LoVo (cell line): ENCODE results near the gene TRMT11.
A peak's percentile ranks its signal among the peaks of the same experiment; 100 is the strongest.
"Not testable (repeated sequence)": the region's sequence is repeated elsewhere in the genome, so short reads cannot be mapped to it uniquely, and the experiment has no call there.

Experiments
- DNase-seq: peaks from one replicate; pipeline ENCODE4 v3.0.0-alpha.2; 2016; ENCODE audit warnings: low spot score

The TRMT11 gene

DNA sequence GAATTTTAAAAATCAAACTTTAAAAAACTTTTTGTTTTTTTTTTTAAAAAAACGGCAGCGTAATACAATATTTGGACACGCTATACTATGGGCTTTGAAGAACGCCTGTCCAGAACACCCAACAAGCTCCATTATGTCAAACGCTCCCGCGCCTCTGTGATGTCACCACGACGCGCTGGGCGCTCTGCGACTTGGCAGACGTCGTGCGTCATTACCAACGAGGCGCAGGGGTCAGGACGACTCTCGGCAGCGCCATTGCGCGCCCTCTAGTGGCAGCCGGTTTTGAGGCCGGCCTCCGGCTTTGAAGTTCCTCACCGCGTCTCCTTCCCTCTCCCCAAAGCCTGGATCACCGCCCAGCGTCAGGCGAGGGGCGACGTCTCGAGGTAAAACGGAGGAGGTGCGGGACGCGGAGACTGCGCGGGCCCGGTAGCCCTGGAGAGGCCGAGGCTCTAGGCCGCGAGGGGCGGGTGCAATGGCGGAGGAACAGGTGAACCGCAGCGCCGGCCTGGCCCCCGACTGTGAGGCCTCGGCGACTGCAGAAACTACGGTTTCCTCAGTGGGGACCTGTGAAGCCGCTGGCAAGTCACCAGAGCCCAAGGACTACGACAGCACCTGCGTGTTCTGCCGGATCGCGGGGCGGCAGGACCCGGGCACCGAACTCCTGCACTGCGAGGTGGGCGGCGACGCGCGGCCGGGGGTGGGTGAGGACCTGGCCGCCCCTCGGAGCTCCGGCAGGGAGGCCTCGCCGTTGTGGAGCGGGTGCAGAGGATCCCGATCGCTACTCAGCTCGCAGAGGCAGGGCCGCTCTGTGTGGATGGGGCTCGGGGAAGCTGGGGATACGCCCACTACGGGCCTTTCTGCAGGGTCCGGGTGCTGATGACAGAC is 29.6 kb upstream of the TRMT11 start, which contains the start of gene HINT3:
Gene HINT3, plus strand, starts transcription at position 265 of the 885 bp plus-strand sequence. Its CDS starts 208 bp downstream, at position 473.
- DNase-seq, result peak; percentile 98

DNA sequence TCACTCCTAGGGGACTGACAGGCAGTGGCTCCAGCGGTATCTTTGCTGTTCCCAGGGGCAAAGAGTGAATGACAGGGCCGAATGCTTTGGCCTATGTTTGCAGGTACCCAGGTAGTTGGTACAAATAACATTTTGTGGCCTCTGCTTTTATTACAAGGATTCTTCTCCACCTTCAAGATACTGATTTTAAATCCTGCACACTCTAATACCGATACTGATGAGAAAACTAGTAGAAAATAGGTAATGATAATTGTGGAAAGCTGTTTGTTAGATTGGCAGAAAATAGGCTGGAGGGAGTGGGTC is 29.0 kb upstream of the TRMT11 start:
- DNase-seq, result no peak

DNA sequence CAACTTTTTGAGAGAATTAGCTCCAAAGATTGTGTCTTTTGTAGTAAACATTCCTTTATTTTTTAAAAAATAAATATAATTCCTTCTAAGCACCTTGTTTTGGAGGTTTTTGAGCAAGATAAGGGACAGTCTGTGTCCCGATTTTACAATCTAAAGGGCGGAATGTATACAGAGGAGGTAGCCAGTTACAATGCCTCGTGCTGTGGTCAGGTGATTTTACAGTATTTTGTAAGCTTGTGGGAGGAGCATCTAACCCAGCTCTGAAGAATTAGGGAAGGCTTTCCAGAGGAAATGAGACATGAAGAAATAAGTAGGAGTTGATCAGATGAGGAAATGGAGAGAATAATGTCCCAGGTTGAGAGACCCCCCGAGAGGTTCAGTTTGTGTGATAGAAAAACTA is 28.5 kb upstream of the TRMT11 start:
- DNase-seq, result peak; percentile 59

DNA sequence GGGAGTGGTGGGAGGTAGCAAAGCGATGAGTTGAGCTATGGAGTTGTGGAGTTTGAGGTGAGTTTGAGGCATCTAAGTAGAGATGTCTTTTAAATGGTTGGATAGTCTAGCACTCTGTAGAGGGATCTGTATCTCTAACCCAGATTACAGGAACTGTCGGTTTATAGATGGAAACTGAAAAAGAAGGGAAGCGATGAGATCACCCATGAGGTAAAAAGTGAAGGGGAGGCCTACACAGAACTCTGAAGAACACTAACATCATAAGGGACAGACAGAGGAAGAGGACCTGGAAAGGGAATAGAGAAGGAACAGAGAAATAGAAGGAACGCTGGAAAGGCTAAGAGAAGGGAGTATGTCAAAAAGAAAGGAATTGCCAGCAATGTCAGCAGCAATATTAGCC is 27.3 kb upstream of the TRMT11 start:
- no peak for DNase-seq

DNA sequence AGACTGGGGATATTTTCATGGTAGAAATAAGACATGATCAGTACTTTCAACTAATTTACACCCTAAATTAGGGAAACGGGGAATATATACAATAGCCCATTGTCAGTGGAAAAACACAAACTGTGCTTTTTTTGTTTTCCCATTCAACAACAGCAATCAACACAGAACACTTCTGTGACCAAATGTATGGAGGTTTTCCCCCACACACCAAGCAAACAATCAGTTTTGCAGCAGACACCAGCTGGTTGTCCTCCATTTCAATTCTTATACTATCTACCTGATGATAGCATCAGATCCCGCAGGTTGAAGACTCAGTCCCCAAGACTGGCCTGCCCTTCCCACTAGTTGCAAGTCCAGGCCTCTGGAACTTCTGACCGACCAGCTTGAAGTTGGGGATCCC is 25.2 kb upstream of the TRMT11 start:
- no peak for DNase-seq

DNA sequence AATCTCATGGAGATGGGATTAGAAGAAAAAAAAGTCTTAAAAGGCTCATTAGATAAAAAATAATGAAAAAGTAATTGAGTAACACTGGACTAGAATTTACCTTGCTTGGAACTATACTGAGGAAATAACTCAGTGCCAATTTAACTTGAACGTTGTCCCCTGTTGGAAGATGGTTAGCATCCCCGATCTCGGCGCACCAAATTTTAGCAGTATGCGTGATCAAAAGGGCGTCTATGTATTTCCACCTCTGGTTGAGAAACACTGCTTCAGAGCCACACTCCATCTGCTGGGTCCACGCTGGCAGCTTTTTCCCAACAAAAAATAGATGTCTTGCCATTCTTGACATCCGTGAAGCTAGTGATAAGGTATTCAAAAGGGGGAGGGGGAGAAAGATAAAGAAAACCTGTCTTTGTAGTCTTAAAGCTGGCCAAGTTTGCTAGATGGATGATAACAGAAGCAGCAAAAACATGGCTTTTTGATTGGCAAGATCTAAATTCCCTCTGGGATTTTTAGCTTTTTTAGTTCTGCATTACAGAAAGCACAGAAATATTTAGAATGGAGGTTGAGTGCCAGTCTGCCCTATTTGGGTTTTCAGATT is 23.3 kb upstream of the TRMT11 start:
- no peak for DNase-seq

DNA sequence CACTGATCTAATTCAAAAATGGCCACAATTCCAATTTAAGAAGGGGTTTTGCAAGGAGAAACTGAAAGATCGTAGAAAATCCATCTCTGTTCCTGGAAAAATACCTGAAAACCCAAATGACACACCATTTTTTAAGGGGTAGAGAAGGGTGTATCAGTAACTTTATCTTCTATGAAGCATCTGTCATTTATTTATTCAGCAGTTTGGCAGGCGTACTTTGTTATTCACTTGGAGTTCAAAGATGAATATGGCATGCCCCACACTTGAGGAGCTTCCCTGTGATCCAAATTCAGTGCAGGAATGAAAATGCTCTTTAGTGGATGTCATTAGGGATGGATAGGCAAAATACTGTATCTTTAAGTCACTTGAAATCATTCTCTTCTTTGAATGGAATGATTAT is 22.5 kb upstream of the TRMT11 start:
- no peak for DNase-seq

DNA sequence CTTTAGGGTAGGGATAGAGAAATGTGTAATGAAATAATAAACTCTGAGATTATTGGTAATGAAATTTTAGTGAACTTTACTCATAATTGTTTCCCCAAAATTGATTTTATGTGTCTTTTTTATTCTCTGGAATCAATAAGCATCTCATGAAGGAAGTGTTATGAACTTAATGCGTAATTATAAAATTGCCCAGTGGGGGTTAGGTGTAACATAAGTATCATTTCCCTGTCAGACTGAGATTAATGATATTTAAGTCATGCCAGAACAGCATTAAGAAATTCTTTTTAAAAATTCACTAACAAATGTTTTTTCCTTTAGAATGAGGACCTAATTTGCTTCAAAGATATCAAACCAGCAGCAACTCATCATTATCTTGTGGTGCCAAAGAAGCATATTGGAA is 19.8 kb upstream of the TRMT11 start:
- DNase-seq, result no peak

DNA sequence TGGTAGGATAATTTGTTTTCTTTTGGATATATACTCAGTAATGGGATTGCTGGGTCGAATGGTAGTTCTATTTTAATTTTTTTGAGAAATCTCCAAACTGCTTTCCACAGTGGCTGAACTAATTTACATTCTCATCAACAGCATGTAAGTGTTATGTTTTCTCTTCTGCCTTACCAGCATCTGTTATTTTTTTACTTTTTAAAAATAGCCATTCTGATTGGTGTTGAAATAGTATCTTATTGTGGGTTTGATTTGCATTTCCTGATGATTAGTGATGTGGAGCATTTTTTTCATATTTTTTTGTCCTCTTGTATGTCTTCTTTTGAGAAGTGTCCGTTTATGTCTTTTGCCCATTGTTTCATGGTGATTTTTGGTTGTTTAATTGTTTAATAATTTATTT is 17.8 kb upstream of the TRMT11 start:
- DNase-seq, result no peak

DNA sequence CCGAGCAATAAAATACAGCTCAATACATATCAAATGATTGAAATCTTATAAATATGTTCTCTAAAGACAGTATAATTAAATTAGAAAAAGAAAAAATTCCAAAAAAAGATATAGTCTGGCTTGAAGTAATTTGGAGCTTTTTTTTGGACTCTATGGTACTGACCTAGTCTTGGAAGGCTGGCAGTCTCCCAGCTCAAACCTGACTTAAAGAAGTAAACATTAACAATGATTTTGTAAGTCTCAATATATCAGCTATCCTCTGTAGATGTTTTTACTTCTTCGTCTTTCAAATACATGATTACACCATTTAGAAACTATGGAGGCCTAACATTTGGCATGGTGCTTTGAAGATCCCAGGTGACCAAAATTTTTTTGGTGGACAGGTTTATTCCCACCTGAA is 15.6 kb upstream of the TRMT11 start:
- DNase-seq, result no peak

DNA sequence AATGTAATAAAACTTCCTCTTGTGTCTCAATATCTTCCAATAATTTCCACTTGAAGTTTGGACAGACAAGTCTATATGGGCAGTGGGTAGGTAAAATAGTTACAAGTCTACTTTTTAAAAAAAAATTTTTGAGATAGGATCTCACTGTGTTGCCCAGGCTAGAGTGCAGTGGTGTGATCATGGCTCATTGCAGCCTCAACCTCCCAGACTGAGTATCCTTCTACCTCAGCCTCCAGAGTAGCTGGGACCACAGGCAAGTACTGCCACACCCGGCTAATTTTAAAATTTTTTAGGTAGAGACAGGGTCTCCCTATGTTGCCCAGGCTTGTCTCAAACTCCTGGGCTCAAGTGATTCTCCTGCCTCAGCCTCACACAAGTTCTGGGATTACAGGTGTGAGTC is 13.9 kb upstream of the TRMT11 start:
- not testable (repeated sequence) for DNase-seq

DNA sequence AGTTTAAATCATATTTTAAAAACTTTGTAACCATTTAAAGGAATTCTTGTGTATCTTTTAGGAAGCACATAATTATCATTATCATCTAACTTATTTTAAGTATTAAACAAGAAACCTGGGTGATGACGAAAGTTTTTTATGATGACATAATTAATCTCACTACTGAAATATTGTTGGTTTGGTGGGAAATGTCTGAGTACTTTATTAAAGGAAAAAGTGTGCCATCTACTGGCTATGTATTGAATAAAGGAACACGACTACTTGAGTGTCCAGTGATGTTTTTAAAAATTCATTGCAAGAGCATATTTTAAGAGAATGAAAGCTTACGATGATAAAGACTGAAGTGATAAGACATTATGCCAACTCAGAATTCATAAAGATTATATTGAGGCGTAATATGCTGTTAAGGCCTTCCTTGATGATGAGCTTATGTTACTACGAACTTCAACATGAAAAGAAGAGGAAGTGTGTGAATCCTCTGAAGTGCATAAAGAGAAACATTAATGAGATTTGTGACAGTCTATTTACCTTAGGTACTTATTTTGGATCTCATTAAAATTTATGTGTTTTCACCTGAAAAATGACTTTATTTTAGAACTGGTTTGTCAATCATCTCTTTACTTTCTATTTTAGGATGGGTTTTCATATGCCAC is 12.0 kb upstream of the TRMT11 start:
- DNase-seq, result peak; percentile 54

DNA sequence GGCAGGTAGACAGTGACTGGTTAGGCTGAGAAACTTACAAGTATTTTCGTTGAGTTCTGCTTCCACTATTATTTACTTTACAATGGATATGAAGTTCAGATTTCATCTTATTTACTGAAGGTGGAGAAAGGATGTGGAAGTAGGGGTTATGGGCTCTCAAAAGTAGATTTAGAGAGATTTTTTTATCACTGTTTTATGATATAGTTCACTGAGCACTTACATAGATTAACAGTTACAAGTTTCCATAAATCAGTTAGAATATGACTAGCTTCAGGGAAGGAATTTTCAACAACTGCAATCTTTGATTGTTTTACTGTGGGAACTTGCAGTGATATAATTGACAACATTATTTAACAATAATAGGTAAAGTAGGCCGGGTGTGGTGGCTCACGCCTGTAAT is 7.2 kb upstream of the TRMT11 start:
- DNase-seq, result no peak

DNA sequence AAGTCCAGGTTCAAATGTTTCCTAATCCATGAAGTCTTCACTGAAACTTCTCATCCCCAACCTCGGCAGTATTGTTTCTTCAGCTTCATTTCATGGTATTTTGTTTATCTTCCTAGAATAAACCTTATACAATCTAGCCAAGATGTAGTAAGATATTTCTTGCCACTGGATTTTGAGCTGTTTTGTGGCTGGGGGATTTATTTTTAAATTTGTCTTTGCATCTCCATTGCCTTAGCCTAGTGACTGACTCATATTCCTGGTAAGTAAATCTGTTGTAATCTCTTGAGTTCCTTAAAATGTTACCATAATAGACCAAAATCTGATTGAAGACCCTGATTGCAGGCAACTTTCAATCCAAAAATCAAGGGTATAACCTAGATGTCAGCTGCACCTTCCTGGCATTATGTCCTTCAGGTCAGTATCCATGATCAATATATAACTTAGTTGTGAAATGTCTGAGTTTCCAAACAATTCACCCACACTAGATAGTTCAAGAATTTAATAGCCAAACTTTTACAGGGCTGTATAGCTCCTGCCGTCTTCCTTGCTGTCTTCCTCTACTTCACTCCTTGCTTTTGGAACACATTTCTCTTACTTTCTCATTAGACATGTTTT is 4.7 kb upstream of the TRMT11 start:
- no peak for DNase-seq

DNA sequence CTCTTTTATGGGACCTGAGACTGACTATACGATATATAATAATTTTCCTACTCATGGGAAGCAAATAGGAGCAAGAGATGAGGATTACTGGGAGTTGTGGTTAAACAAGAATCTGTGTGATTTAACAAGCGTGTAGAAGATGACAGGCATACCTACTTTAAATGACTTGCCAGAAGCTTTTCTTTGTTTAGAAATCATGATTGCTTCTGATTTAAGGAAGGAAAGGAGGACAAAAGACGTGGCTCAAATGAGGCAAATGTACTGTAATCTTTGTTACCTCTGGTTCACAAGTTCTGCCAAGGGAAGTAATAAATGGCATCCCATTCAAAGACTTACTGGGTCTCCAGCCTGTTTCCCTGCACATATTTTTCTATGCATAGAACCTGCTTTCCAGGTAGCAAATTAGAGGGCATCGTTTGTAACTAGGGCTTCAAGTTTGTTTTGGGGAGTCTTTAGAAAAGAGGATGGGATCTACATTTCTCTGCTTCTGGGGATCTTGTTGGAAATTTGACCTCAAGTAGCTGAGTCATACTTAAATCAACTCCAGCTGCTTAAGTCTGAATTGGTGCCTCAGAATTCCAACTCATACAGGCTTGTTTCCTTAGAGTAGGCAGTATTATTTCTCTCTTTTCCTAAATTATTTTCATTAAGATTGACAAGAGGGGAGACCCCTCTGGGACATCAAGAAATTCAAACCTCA is 2.9 kb upstream of the TRMT11 start:
- DNase-seq, result no peak

DNA sequence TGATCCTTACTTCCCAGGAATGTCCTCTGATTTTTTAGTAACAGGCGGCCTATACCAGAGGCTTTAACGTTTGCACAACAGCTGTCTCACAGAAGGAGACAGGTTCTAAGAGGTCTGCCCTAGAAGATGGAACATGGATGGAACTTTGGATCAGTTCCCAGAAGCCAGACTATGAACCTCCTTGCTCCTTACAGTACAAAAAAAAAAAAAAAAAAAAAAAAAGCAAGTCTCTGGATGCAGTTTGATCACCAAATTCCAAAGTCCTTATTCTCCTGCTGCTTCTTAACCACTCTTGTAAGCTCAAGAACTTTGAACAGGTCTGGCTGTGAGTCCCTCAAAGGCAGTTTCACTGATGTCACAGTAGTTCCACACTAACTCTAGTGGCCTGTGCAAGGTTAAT is 2.0 kb upstream of the TRMT11 start:
- no peak for DNase-seq

DNA sequence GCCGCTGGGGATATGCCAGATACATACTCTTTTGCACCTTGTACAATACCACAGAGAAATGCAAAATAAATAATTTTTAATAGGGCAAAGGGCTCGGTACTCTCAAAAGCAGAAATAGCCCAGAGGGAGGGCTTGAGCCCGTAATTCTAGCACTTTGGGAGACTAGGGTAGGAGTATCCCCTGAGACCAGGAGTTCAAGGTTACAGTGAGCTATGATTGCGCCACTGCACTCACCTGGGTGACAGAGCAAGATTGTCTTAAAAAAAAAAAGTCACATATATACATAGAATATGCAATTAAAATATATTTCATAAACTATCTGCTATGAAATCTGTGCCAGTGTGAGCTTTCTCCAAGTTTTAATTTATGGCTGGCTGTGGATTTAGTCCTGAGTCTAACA is 818 bp upstream of the TRMT11 start:
- no peak for DNase-seq

DNA sequence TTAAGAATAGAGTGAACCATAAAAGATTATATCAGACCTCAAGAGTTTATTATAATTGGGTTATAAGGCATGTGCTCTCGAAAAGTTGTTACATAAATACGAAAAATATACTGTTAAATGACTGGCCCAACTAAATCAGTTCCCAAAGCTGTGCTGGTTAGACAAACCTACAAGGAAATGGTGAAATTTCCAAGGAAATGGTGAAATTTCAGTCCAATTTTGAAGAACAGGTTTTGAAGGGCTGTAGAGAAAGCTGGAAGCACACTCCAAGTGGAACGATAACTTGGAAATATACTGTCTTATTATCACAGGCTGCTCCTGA is 400 bp upstream of the TRMT11 start:
- no peak for DNase-seq

DNA sequence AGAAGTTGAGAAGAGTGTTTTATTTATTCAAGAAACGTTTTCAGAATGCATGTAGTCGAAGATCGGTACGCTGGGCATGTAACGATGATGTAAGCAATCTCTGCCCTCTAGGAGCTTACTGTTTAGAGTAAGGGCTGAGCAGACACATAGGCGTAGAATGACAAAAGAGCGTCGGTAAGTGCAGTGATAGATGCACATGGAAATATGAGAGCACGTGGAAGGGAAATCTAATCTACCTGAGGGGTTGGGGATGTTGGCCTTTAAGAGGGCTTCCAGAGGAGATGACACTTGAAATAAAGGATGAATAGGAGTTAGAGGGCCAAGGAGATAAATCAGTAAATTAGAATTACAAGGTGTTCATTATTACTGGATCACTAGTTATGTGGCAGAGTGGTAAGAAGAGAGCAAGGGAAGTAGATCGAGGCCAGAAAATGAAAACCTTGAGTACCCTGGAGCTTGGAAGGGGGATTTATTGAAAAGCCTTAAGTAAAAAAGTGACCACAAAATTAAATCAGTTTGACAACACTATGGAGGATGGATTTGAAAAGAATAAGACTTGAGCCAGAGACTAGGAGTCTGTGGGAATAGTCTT is 782 bp downstream of the TRMT11 start:
- DNase-seq, result peak; percentile 41

DNA sequence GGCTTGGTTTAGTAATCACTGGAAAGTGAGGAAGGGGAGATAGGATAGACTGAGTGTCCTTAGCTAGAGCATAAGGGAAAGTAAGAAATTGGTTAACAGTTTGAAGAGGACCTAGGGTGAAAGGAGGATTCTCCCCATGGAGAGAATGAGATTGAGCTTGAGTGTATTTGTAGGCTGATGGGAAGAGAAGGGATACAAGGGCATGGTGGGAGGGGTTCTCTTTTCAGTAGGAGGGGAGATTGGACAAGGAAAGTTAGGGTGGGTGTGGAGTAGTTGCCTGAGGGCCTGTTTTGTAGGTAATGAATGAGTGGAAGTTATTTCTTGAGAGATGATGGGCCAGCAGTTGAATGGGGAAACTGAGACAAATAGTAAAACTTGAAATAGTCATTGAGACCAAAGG is 1.9 kb downstream of the TRMT11 start:
- DNase-seq, result no peak

DNA sequence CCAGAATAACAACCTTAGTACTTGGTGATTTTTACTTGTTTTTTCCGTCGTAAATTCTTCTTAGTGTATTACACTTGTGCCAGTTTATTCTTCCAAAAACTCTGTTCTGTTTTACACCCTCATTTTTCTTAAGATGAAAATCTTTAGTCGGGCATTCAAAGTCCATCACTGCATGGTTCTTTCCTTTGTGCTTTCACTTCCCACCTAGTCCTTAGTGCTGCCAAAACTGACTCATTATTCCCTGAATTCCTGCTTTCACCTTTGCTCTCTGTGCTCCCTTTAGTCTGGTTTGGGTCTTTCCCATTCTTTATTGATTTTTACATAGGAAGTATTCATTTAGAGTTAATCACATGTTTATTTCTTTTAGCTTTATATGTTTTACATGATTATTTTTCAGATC is 3.3 kb downstream of the TRMT11 start:
- peak; percentile 14 for DNase-seq

DNA sequence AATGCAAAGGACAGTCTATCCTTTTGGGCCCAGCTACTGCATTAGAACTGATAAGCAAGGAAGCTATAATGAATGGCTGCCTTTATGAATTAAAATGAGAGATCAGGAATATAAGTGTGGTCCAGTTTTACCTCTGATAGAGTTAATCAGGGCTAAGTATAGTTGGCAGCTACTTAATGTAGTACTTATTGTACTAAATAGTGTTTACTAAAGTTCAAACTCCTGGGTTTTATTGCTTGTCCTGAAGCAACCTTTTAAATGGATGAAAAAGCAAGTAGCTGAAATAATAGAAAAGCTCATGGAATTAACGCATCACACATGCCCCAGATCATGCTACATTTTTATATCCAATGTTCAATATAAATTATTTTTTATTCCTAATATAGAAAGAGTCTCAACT is 5.3 kb downstream of the TRMT11 start:
- no peak for DNase-seq
